ENCODE data around the gene MAP2K4.

GRCh38 chr17:12122075-12122474, 101.4 kb downstream of the MAP2K4 start:
- TF ChIP-seq POLR2A (IDR thresholded peaks at IDR 0.05; ENCODE audit: low read depth, low read length) = no peak
- no peak for TF ChIP-seq CTCF (conservative IDR thresholded peaks at IDR 0.05; ENCODE audit: low read depth, low read length)
- TF ChIP-seq CEBPB (IDR thresholded peaks at IDR 0.05; ENCODE audit: low read depth, low read length) = no peak
- TF ChIP-seq SMC3 (IDR thresholded peaks at IDR 0.05; ENCODE audit: low read depth, low read length) = no peak
- TF ChIP-seq BHLHE40 (IDR thresholded peaks at IDR 0.05; ENCODE audit: low read depth, low read length) = no peak
- TF ChIP-seq RAD21 (IDR thresholded peaks at IDR 0.05; ENCODE audit: low read length) = no peak
- no peak for TF ChIP-seq MXI1 (IDR thresholded peaks at IDR 0.05; ENCODE audit: borderline replicate concordance, low read depth, low read length)
- TF ChIP-seq RFX5 (IDR thresholded peaks at IDR 0.05; ENCODE audit: low read depth, low read length) = no peak
- TF ChIP-seq FOS (IDR thresholded peaks at IDR 0.05; ENCODE audit: low read depth, low read length) = no peak

Measured in IMR-90 (cell line).